Kidney glomerular epithelial cell (primary cell): Measurements from ENCODE around the gene SDHB.

Experiments
- DNase-seq: peaks from one replicate; lab custom pipeline; 2025; lab: John Stamatoyannopoulos, UW

The SDHB gene

GRCh38 chr1:16986560-16986959 lies 67.3 kb downstream of the SDHB start:
- no peak for DNase-seq

GRCh38 chr1:16986113-16986512 lies 67.7 kb downstream of the SDHB start:
- no peak for DNase-seq

DNA sequence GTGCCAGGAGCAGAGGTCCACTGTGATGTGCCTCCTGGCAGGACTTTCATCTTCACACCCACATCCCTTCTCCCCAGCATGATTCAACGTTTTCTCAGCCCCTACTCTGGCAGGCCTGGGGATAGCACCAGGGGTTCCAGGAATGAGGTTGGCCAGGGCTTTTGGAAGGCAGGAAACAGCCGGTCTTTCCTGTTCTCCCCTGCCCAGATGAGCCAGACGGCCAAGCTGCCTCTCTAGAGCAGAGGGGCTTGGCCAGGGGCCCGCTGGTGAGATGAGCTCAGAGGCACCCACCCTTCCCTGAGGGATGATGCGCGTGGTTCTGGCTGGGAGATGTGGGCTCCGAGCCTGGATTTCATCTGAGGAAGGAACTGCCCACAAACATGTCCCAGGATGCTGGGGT lies 69.1 kb downstream of the SDHB start:
- no peak for DNase-seq

- no peak for DNase-seq
These were observed 70.2 kb downstream of the SDHB start for GRCh38 chr1:16983649-16984048.

- DNase-seq, result no peak
These were observed 70.9 kb downstream of the SDHB start for GRCh38 chr1:16982902-16983301.

DNA sequence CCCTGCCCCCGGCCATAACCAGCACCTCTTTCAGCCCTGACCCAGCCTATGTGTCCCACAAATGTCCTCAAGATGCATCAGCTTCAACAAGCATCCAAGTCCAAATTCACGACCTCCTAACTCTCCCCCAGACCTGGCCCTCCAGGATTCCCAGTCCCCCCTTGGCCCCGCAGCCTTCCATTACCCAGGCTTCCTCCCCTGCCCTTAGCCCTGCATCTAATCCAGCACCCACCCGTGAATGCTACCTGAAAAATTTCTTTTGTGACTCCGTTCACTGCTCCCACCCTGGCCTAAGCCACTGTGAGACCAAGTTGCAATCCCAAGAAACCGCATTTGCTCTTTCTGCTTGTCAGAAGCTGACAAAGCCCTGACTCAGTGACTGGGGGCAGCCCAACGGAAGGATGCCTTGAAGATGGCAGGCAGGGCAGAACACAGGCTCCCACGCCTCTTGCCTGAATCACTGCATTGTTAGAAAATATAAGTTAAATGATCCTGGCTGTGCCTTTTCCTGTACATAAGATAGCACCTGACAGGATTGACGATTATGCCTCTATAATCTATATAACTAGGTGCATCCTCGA lies 72.5 kb downstream of the SDHB start:
- no peak for DNase-seq

DNA sequence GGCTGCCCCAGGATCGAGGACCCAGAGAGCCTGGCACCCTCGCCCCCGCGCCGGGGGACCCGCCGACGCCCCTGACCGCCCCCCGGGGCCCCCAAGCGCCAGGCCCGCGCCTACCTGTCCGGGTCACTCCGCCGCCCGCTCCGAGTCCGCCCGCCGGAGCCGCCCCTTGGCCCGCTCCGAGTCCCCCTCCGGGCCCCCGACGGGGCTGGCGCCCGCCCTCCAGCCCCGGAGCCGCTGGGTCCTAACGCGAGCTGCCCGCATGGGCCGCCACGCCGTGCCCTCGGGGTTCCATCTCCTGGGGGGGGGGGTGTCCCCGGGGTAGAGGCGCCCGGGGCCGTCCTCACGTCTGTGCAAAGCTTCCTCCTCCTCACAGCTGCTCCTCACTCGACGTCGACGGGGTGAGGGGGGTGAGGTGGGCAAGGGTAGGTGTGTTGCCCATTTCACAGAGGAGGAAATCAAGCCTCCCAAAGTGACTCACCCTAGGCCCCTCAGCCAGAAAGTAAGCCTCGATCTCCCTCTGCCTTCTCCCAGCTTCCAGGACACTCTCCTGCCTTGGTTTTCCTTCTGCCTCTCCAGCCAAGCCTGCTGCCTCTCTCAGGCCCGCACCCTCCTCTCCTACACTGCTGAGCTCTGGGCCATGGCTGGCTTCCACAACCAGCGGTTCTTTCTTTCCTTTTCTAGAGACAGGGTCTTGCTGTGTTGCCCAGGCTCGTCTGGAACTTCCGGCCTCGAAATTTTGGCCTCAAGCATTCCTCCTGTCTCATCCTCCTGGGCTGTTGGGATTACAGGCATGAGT lies 73.2 kb downstream of the SDHB start, which contains the start of gene MFAP2:
Gene MFAP2, minus strand, starts transcription at position 148 of the 796 bp plus-strand sequence. CDS start 2,347 bp downstream, outside the sequence.
- no peak for DNase-seq

- no peak for DNase-seq
These were observed 74.1 kb downstream of the SDHB start for GRCh38 chr1:16979475-16980327.

- DNase-seq, result no peak
These were observed 75.0 kb downstream of the SDHB start for GRCh38 chr1:16978567-16979474.

DNA sequence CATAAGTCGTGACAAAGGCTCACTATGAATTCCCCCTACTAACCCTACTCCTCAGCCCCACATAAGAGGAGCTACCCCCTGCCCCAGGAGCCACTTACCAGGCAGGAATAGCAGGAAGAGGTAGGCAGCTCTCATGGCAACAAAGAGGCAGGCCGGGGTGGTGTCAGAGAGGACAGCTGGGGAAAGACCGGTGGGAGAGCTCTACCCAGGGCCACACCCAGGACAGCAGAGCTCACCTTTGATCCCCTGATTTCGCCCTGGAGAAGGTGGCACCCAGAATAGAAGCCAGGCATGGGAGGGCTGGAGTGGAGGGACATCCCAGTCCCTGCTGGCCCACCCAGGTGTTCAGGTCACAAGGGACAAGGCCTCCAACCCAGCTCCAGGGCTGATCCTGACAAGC lies 75.7 kb downstream of the SDHB start:
- DNase-seq, result no peak

GRCh38 chr1:16977377-16977776 lies 76.5 kb downstream of the SDHB start:
- no peak for DNase-seq

DNA sequence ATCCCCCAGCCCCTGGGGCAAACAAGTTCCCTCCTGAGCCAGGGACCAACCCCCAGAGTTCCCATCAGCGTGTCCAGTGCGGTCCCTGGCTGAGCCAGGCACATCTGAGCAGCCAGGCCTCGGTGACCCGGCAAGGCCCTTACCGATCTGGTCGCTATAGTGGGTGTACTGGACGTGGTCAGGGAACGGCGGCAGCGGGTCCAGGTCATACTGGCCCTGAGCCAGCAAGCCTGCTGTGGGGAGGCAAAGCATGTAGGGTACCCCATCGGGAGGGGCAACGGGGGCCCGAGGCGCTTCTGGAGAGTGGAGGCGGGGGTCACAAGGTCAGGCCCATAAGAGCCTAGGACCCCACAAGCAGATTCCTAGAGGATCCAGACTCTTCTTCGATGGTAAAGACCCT lies 76.9 kb downstream of the SDHB start:
- no peak for DNase-seq

DNA sequence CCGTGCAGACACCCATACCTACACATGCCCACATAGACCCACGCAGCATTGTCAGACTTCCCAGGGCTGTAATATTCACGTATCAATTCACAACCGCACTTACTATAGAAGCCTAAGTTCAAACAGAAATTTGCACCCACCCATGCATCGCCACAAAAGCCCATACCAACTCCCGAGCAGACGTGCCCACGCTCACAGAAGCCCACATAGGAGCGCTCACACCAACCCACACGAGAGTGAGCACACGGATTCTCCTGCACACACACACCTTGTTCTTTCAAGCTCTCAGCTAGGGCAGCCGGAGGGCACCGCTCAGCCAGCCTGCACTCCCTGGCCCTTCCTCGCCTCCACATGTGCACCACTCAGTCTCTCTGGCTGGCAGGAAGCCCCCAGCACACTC lies 78.0 kb downstream of the SDHB start:
- DNase-seq, result no peak

DNA sequence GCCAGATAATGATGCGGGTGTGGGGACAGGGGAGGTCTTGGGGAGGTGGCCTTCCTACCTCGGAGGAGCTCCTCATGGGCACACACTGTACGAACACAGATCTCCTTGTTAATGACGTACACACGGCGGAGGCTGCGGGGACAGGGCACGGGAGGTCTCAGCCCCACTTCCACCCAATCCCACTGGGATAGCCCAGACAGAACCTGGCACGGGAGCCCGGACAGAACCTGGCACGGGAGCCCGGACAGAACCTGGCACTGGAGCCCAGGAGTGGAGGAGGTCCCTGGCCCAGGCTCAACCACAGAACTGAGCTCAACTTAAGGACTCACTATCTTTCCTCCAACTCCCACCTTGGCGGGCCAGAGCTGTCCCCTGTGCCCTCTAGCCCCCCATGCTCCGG lies 78.6 kb downstream of the SDHB start:
- DNase-seq, result no peak

DNA sequence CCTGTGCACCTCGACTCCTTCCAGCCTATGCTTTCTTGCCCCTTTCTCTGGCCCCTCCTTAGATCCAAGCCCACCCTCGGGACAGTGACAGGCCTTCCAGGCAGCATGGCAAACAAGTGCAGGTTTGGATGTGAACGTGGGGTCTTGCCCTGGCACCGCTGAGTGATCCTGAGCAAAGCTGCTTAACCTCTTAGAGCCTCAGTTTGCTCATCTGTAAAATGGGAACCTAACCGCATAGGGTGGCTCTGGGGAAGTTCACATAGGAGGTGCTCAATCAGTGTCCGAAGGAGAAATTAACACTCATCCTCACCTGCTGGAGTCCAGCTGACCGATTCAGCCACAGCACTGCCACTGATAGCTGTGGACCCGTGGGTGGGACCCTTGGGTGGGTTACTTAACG lies 80.6 kb downstream of the SDHB start:
- DNase-seq, result no peak

GRCh38 chr1:16972189-16972895 lies 81.5 kb downstream of the SDHB start:
- no peak for DNase-seq

DNA sequence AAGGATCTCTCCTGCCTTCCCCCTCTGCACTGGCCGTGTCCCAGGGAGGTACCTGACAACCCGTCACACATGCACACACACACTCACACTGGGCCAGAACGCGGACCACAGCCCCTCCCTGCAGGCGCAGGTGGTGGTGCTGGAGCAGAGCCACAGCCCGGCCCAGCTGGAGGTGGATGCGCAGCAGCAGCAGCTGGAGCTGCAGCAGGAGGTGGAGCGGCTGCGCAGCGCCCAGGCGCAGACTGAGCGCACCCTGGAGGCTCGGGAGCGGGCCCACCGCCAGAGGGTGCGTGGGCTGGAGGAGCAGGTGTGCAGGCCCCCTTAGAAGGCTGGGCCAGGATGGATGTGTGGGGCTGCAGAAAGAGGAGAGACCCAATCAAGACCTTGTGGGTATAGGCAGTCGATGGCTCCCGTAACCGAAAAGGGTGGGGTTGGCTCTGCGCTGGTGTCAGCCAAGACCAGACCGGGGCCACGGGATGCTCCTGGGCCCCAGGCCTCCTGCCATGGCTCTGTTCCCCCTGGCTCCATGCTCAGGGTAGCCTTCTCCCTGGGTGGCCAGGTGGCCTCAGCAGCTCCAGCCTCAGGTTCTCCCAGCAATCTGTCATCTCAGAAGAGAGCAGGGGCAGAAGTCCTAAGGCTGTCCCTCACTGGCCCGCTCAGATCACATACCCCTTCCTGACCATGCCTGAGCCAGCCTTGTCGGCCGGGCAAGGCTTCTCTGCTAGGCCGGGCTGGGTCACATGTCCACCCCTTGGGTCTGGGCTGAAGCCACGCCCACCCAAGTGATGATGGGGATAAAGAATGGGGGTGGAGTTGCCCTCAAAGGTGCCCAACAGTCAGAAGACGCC lies 82.3 kb downstream of the SDHB start:
- no peak for DNase-seq

- no peak for DNase-seq
These were observed 83.5 kb downstream of the SDHB start for GRCh38 chr1:16970132-16970910.

DNA sequence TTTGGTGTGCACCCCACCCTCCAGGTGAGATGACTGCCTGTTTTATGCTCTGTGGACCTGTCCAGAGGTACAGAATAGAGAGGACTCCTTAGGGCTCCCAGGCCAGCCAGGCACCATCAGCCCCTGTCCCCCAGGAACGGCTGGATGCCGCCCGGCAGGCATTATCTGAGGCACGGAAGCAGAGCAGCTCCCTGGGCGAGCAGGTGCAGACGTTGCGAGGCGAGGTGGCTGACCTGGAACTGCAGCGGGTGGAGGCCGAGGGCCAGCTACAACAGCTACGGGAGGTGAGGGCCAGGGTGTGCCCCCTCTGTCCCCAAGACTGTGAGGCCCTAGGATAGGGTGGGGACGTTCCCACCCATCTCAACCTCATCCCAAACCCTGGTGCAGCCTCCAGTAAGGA lies 84.2 kb downstream of the SDHB start:
- DNase-seq, result no peak
